Subcutaneous adipose tissue (tissue), 4 donors: ENCODE data around the gene NDUFA7. TPM values are rescaled to one million over a fixed set of nuclear protein-coding genes. Genes with fewer than 3 reads are reported as not detected.

ENCODE experiments used
- CTCF ChIP-seq: fragments of 450-650 bp; IDR thresholded peaks from one replicate; pipeline ENCODE4 v1.5.1; 2016; ENCODE audit warnings: low read depth, mild to moderate bottlenecking, control low read depth, antibody characterized with exemption, moderate library complexity
- total RNA-seq, 4 donors: library from RNA; depleted of rRNA; stranded (reverse); fragments of >200 nt; gene quantifications; one replicate each; pipeline ENCODE4 v1.1.0, GENCODE V29; 2016

NDUFA7 gene
- total RNA-seq, 4 donors from 2014 or later: 15.8 to 51.8 (median 23.7) TPM

GRCh38 chr19:8343483-8343844, 22.3 kb upstream of the NDUFA7 start:
- TF ChIP-seq CTCF: no peak

- no peak for TF ChIP-seq CTCF
Measured at GRCh38 chr19:8342684-8343482, 21.7 kb upstream of the NDUFA7 start, which contains the start of gene KANK3. Gene KANK3 (minus strand): TSS chr19:8343262. CDS start chr19:8337828, 5,434 bp downstream.

- TF ChIP-seq CTCF: no peak
Measured at GRCh38 chr19:8342316-8342683, 21.1 kb upstream of the NDUFA7 start.

GRCh38 chr19:8340341-8341096, 19.3 kb upstream of the NDUFA7 start:
- no peak for TF ChIP-seq CTCF

- no peak for TF ChIP-seq CTCF
Measured at GRCh38 chr19:8338835-8339234, 17.7 kb upstream of the NDUFA7 start.

GRCh38 chr19:8337728-8338127, 16.6 kb upstream of the NDUFA7 start:
- no peak for TF ChIP-seq CTCF

GRCh38 chr19:8336660-8337059, 15.5 kb upstream of the NDUFA7 start:
- TF ChIP-seq CTCF: no peak
